Gastroesophageal sphincter (tissue), 4 donors: ENCODE data around the gene NAA35. TPM values are rescaled to one million over a fixed set of nuclear protein-coding genes. Genes with fewer than 3 reads are reported as not detected.

Source experiments
- ATAC-seq: fragments of 150-250 bp; one replicate; pipeline ENCODE4 v1.9.1; 2016; ENCODE audit warnings: mild to moderate bottlenecking, moderate library complexity
- H3K27ac ChIP-seq, 4 donors: fragments of 200-600 bp; sonication (generic) in 3 of 4; 1 replicate in 3 of 4; 2 replicates in 1 of 4; pipeline ENCODE4 v1.5.1; 2016 to 2019
- H3K27me3 ChIP-seq: fragments of 200-600 bp; sonication (generic); one replicate; pipeline ENCODE4 v1.5.1; 2019
- H3K36me3 ChIP-seq, 2 donors: fragments of 200-600 bp; sonication (generic); one replicate each; pipeline ENCODE4 v1.5.1; 2019; ENCODE audit warnings: control low read depth in 1 of 2
- H3K4me1 ChIP-seq, 3 donors: fragments of 200-600 bp; sonication (generic); 1 replicate in 2 of 3; 2 replicates in 1 of 3; pipeline ENCODE4 v1.5.1; 2016 to 2019; ENCODE audit warnings: control low read depth in 2 of 3
- H3K4me3 ChIP-seq, 2 donors: fragments of 200-600 bp; sonication (generic); one replicate each; pipeline ENCODE4 v1.5.1; 2019; ENCODE audit warnings: mild to moderate bottlenecking in 1 of 2, moderate library complexity in 1 of 2
- H3K9me3 ChIP-seq, 3 donors: fragments of 200-600 bp; sonication (generic); one replicate each; pipeline ENCODE4 v1.5.1; 2017 to 2019; ENCODE audit warnings: control low read depth in 2 of 3
- CTCF ChIP-seq, 4 experiments: fragments of 200-600 bp in 2 of 4; fragments of 450-650 bp in 2 of 4; sonication (generic) in 1 of 4; IDR thresholded peaks; one replicate each; pipeline ENCODE4 v1.5.1; 2017 to 2019; ENCODE audit warnings: antibody characterized with exemption in 4 of 4, mild to moderate bottlenecking in 2 of 4, moderate library complexity in 2 of 4
- EP300 ChIP-seq: sonication (generic); formaldehyde crosslinking; IDR thresholded peaks from one replicate; pipeline ENCODE4 v1.6.1; 2017; ENCODE audit warnings: antibody characterized with exemption, mild to moderate bottlenecking
- POLR2A ChIP-seq, 2 donors: fragments of 450-650 bp; IDR thresholded peaks; one replicate each; pipeline ENCODE4 v1.6.1; 2017; ENCODE audit warnings: antibody characterized with exemption in 2 of 2, mild to moderate bottlenecking in 2 of 2, moderate library complexity in 1 of 2
- POLR2AphosphoS5 ChIP-seq: sonication (generic); formaldehyde crosslinking; IDR thresholded peaks from one replicate; pipeline ENCODE4 v1.6.1; 2017; ENCODE audit warnings: antibody characterized with exemption
- WGBS, 2 donors: methylation state at CpG; one replicate each; pipeline ENCODE4 v1.1.5; 2018; ENCODE audit warnings: low coverage in 1 of 2; 5-methylcytosine and 5-hydroxymethylcytosine counted together
- total RNA-seq, 4 donors: library from RNA; depleted of rRNA; stranded (reverse); fragments of >200 nt; gene quantifications; one replicate each; pipeline ENCODE4 v1.1.0, GENCODE V29; 2016

Gene NAA35
- total RNA-seq, 4 donors from 2014 or later = 20.0 to 23.7 (median 23.4) TPM

- TF ChIP-seq POLR2AphosphoS5 (no peak), POLR2A (IDR thresholded peaks at IDR 0.05) (no peak), EP300 (no peak), CTCF (IDR thresholded peaks at IDR 0.05) (no peak)
- WGBS, 2 donors = 85% methylated on average over 2 of the region's 13 CpGs; no CpG with 5 or more reads in 1 of the 2 donors
- Histone ChIP-seq H3K4me3 (no peak overlapping the region), H3K27ac (no peak overlapping the region), H3K36me3 (no peaks in the 10 kb centered on the region), H3K4me1 (no peaks in the 10 kb centered on the region), H3K9me3 (no peaks in the 10 kb centered on the region), H3K27me3 (no peaks in the 10 kb centered on the region)
- no peak for ATAC-seq
Observed at GRCh38 chr9:86057491-86057890, 116.5 kb downstream of the NAA35 start.

GRCh38 chr9:86061972-86062739, 121.2 kb downstream of the NAA35 start:
- no peak for ATAC-seq
- H3K36me3 ChIP-seq = no peaks in the 10 kb centered on the region
- H3K27ac ChIP-seq = no peak overlapping the region
- no peak overlapping the region for H3K4me3 ChIP-seq
- no peaks in the 10 kb centered on the region for H3K27me3 ChIP-seq
- no peaks in the 10 kb centered on the region for H3K4me1 ChIP-seq
- no peaks in the 10 kb centered on the region for H3K9me3 ChIP-seq
- WGBS, 2 donors = 85 to 98% methylated on average over 4 to 7 of the region's 11 CpGs
- TF ChIP-seq POLR2A (IDR thresholded peaks at IDR 0.05) = no peak
- no peak for TF ChIP-seq POLR2AphosphoS5
- no peak for TF ChIP-seq EP300
- TF ChIP-seq CTCF (IDR thresholded peaks at IDR 0.05) = no peak

DNA sequence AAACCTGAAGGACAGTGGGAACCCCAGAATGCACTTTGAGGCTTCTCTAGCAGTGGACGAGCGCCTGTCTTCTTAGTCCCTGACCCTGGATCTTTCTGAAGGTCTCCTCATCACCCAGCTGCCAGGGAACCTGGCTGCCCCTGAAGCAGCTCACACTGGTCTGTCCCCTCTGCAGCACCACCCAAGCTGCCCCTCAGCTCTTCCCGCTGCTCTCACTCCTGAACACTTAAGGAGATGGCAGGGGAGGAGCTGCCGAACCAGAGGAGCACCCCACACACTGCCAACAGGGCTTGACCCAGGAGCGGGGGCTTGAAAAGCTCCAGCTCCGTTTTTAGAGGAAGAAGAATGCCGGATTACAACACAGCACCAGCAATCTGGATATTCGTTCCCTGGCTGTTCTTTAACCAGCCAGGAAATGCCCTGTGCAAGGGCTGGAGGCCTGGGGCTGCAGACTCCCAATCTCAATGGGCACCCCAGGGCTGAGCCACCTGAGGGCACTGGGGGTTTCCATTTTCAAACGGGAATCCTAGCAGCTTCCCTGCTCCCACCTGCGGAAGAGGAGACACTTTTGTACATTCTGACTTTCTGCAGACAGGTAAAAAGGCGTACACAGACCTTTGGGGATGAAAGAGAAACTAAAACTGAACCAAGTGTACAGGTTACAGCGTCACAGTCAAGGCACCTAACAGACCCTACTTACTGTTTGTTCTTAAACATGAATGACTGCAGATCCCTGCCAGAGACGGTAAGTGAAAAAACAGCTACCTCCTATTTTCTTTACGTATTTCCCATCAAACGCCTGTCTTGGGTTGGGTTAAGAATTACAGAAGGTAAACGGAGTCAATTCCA, 122.1 kb downstream of the NAA35 start:
- H3K4me1 ChIP-seq = no peaks in the 10 kb centered on the region
- TF ChIP-seq CTCF (IDR thresholded peaks at IDR 0.05) (no peak), POLR2AphosphoS5 (no peak), EP300 (no peak), POLR2A (IDR thresholded peaks at IDR 0.05) (no peak)
- no peak overlapping the region for H3K27ac ChIP-seq
- no peak overlapping the region for H3K4me3 ChIP-seq
- no peaks in the 10 kb centered on the region for H3K36me3 ChIP-seq
- no peaks in the 10 kb centered on the region for H3K27me3 ChIP-seq
- no peaks in the 10 kb centered on the region for H3K9me3 ChIP-seq
- WGBS, 2 donors = 83 to 95% methylated on average over 5 to 6 of the region's 16 CpGs
- no peak for ATAC-seq

- H3K4me1 ChIP-seq = no peaks in the 10 kb centered on the region
- TF ChIP-seq CTCF (IDR thresholded peaks at IDR 0.05) = no peak
- TF ChIP-seq POLR2A (IDR thresholded peaks at IDR 0.05) = no peak
- TF ChIP-seq POLR2AphosphoS5 = no peak
- no peak for TF ChIP-seq EP300
- no peaks in the 10 kb centered on the region for H3K9me3 ChIP-seq
- H3K36me3 ChIP-seq = no peaks in the 10 kb centered on the region
- no peak overlapping the region for H3K4me3 ChIP-seq
- 83 to 87% methylated on average over 2 of the region's 2 CpGs for WGBS, 2 donors
- no peak overlapping the region for H3K27ac ChIP-seq
- no peak for ATAC-seq
- no peaks in the 10 kb centered on the region for H3K27me3 ChIP-seq
Observed at GRCh38 chr9:86064220-86064619, 123.3 kb downstream of the NAA35 start.
